Activated CD4-positive, alpha-beta T cell treated with anti-CD3 and anti-CD28 coated beads for 48 hours (primary cell): ENCODE results near the gene DEFB108B.
"Not testable (repeated sequence)": the region's sequence is repeated elsewhere in the genome, so short reads cannot be mapped to it uniquely, and the experiment has no call there.

Source experiments
- DNase-seq: peaks from one replicate; pipeline ENCODE4 v3.0.0-alpha.2; 2020

DEFB108B gene

GRCh38 chr11:71832811-71833210 is at the start of gene DEFB108B:
Gene DEFB108B, plus strand, starts transcription at chr11:71833200. Its CDS starts 0 bp downstream, at chr11:71833200.
- not testable (repeated sequence) for DNase-seq

- not testable (repeated sequence) for DNase-seq
These were observed 46.7 kb upstream of the DEFB108B start for GRCh38 chr11:71786114-71786847.

GRCh38 chr11:71786848-71787097 is 46.2 kb upstream of the DEFB108B start:
- DNase-seq = peak; percentile 100

GRCh38 chr11:71787098-71787823 is 45.7 kb upstream of the DEFB108B start:
- peak; percentile 92 for DNase-seq

GRCh38 chr11:71787824-71788454 is 45.1 kb upstream of the DEFB108B start:
- peak; percentile 27 for DNase-seq

DNA sequence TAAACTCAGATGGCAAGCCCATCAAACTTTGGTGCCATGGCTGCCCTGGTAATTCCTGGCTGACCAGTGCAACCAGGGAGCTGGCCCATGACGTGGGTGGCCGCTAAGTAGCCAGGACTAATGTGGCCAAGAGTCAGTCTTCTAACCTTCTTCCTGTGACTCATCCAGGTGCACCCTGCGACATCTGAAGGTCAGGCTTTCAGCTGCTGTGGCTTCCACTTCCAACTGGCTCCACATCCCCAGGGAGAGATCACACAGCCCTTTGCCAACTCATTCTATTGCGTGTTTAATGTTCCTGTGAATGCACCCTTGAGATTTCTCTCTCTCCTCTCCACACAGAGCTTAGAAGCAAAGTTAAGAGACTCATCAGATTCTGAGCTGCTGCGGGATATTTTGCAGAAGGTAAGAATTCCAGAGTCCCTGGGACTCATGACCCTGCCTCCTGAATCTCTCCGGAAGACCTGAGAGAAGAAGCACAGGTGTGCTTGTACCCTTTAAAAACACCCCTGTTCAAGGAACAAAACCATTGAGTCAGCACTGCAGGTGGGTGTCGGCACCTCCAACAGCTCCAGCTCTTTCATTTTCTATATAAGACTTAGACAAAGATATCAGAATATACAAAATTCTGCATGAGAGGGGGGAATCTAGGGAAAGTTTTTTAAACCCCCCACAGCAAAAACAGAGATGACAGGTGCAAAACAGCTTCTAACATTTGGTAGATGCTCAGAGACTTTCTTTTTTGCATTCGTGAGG is 43.4 kb upstream of the DEFB108B start:
- not testable (repeated sequence) for DNase-seq

- DNase-seq = not testable (repeated sequence)
These were observed 41.9 kb upstream of the DEFB108B start for GRCh38 chr11:71791111-71791510.

- DNase-seq = peak; percentile 63
These were observed 40.3 kb upstream of the DEFB108B start for GRCh38 chr11:71792621-71793235.

DNA sequence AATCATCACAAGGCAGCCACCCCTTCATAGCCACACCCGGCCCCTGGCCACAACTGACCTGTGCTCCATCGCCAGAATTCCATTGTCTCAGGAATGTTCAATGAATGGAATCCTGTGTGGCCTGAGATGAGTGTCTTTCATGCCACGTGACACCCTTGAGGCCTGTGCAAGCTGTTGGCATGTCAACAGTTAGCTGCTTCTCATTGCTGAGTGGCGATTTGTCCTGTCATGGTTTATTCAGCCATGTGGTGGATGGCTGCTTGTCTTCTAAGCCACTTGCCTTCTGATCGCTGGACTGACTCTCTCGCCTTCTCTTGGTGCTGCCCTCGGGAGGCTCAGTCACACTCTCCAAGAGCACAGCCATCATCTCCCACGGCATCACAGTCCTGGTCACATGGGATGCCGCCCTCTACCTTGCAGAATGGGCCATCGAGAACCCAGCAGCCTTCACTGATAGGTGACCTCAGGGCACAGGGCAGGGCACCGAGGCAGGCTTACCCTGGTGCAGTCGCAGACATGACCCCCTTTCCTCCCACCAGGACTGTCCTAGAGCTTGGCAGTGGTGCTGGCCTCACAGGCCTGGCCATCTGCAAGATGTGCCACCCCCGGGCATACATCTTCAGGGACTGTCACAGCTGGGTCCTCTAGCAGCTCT is 38.5 kb upstream of the DEFB108B start:
- DNase-seq = not testable (repeated sequence)

DNA sequence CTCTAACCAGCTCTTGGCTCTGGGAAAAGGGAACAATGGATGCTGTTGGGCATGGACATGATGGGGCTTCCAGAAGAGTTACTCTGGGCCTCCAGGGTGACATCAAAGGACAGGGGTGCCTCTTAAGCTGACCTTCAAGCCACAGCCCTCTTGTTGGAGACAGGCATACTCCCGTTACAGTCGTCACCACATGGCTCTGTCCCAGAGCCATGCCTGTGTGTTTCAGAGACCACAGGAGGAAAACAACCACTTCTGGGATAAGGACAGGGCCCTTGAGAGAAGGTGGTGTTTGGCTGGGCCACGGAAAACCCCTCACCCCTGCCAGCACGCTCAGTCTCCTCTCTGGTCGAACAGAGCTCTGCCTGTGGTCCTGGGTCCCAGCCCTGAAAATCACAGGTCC is 37.8 kb upstream of the DEFB108B start:
- not testable (repeated sequence) for DNase-seq

- not testable (repeated sequence) for DNase-seq
These were observed 37.0 kb upstream of the DEFB108B start for GRCh38 chr11:71796016-71796415.

GRCh38 chr11:71796781-71797180 is 36.2 kb upstream of the DEFB108B start:
- not testable (repeated sequence) for DNase-seq

DNA sequence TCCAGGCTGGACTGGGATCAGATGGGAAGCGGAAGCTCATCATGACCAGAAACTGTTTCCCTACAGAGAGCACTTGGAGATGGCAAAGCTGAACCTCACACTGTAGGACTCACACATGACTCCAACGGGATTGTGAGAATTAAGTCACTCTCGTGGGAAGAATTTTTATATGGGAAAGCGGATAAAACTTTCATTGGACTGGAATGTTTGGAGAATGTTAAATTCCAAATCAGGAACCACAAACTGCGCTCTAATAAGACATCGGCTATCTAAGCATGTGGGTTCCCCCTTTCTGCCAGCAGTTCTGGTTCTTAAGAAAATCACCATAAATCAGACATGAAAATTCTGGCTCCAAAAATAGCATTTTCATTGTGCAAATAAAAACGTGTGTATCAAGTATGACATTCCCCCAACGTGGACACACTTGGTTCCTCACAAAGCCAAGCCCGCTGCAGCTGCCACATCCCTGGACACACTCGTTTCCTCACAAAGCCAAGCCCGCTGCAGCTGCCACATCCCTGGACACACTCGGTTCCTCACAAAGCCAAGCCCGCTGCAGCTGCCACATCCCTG is 33.4 kb upstream of the DEFB108B start:
- DNase-seq = not testable (repeated sequence)

GRCh38 chr11:71800335-71800953 is 32.6 kb upstream of the DEFB108B start:
- DNase-seq = peak; percentile 91

- DNase-seq = not testable (repeated sequence)
These were observed 32.0 kb upstream of the DEFB108B start for GRCh38 chr11:71801026-71801425.

DNA sequence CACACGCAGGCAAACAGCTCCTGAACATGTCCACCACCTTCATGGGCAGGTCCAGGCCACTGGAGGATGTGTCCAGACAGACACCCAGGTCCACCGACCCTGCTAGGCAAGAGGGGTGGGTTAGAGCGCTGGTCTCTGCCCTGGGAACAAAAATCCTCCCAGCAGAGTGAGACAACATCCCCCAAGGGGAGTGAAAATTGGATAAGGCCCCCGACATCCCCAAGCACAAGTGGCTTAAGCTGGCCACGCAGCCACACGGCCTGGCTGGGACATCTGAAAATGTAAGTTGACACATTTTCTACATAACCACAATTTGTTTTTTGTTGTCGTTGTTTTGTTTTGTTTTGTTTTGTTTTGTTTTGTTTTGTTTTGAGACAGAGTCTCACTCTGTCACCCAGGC is 30.1 kb upstream of the DEFB108B start:
- DNase-seq = not testable (repeated sequence)

DNA sequence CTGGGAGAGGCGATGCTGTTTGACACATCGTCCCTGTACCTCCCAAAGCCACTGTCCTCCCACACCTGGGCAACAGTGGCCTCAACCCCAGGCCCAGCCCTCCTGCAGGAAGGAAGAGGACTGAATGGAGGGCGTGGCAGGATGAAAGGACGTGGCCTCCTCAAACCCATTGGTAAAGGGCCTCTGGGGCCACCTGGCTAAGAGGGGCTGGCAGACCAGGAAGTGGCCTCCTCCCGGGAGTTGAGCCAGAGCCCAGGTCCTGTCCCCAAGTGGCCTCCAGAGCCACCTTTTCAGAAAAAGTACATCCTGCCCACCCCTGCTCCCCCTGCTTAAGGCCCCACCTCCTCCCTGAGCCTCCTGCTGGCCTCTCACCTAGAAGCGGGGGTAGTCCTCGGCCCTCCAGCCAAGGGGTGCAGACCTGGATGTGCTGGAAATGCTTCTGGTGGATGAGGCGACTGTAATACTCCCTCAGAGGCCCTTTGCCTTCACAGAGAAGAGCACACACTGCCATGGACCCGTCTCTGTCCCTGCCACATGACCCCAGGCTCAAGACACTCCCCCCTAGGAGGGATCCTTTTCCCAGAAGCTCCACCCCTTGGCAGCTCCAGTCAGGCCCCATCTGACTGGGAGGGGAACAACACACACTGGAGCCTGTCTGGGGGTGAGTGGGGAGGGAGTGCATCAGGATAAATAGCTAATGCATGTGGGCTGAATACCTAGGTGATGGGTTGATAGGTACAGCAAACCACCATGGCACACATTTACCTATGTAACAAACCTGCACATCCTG is 28.6 kb upstream of the DEFB108B start:
- not testable (repeated sequence) for DNase-seq

DNA sequence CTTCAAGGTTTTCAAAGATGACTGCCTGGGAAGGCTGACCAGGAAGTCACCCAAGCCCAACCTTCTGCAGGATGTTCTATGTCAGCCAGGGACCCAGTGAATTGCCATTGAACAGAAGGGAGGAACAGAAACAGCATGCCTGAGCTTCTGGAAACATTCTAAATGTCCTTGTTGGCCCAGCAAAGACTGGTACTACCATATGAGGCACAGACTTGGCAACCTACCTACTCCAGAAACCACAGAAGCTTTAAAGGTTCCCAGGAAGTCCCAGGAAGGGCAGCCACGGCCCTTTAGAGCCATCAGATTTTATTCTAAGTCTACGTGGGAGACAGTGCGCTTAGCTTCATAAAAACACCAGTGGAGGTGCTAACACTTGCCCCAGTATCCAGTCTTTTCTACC is 20.5 kb upstream of the DEFB108B start:
- not testable (repeated sequence) for DNase-seq

DNA sequence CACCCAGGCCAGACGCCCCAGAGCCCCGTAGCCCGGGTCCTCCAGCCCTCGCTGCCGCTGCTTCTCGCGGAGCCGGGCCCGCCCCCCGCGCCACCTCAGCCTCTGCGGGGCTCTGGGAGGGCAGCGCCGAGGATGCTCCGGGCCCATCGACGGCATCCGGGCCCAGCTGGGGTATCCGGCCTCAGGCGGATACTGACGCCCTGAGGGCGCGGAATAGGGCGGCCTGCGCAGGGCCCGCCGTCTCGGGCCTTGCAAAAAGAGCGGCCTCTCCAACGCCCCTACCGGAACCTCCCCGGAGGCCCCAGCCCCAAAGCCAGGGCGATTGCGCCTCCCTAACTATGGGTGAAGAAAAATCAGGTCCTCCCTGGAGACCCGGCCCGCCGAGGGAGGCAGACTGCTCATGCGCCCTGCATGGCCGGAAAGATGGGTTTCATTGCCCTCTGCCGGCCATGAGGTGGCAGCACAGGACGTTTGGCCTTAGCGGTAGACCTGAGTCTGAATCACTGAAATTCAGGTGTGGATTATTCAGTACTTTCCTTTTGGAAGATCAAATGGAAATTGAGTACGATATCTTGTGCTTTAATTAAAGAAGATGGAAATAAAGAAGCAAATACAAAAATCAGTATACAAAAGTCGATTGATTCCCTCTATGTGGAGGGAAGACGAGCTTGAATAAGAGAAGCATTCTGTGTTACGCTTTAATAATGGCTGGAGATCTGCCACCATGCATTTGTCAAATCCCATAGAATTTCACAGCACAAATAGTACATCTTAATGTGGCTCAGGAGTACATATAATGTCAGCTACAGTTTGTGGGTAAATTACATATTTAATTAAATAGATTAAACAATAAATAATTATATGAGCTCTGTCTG is 19.3 kb upstream of the DEFB108B start:
- peak; percentile 87 for DNase-seq
